DMS114 treated with DMSO at 0.1 percent for 48 hours (cell line): ENCODE results near the gene TOMM6.

Source experiments
- DNase-seq: peaks from one replicate; lab custom pipeline; 2025; ENCODE audit not compliant: unreplicated experiment; lab: John Stamatoyannopoulos, UW

The TOMM6 gene

DNA sequence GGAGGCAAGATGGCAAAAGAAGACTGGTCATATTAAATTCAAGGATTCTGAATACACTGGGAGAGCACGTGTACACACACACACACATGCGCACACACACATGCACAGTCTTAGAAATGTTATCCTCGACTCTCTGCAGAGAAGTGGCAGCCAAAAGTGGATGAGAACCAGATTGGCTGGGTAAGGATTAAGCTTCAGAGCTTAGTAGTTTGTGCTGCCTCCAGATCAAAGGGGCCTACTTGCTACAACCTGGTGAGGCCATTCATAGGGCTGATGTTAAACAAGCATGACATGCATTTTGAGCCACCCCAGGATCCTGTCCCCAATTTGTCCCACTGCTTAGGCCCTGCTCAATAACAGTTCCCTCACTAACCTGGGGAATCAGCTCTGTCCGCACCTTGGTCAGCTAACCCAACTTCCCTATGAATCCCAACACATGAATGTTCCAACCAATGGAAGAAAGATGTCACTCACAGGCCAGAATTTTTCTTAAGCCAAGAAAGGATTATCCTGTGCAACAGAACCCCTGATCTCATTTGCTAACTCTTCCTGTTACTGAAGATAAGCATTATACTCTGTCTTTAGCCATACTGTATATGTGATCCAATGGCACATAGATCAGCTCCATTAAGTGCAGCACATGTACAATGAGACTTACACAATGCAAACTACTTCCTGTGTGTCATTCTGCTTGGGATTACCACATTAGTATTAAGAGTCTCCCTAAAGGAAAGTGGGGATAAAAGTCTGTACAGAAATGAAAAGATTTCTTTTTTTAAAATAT, 31.0 kb downstream of the TOMM6 start:
- no peak for DNase-seq

GRCh38 chr6:41821266-41821665, 33.8 kb downstream of the TOMM6 start:
- no peak for DNase-seq

- no peak for DNase-seq
These were observed 34.5 kb downstream of the TOMM6 start for GRCh38 chr6:41822021-41822420.

- no peak for DNase-seq
These were observed 35.7 kb downstream of the TOMM6 start for GRCh38 chr6:41823178-41823577.

DNA sequence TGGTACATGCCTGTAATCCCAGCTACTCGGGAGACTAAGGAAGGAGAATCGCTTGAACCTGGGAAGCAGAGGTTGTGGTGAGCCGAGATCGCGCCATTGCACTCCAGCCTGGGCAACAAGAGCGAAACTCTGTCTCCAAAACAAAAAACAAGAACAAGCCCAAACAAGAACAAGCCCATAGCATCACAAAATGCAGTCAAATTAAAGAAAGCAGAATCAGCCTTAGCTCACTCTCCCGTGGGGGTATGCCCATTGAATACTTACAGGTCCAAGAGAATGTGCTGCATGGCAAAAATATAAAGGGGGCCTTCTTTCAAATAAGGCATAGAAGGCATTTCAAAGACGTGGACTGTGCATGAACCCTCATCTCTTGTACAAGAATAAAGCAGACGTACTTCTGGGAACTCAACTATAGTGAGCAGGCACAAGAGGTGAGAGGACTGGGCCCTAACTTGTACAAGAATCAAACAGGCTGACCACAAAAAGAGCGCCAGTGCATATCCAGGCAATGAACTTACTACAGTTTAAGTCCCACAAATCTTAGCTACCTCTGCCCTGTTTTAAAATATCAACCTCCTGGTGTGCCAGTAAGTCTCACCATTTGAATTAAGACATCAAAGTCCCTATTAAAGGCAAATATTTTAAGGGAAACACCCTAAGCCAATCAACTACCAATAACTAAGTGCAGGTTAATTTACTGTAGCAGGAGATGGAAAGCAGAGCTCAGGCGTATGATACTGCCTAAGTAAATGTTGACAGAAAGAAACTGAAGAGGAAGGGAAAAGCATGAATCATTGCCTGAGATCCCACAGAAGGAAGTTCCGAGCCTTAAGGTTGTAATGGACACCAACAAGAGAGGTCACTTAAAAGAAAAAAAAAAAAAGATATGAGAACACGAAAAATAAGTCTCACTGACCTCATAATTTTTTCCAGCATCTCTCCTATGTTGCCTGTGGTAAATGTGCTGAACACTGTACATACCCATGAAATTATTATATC, 37.4 kb downstream of the TOMM6 start:
- DNase-seq: no peak

GRCh38 chr6:41826343-41827022, 39.0 kb downstream of the TOMM6 start:
- DNase-seq: no peak

DNA sequence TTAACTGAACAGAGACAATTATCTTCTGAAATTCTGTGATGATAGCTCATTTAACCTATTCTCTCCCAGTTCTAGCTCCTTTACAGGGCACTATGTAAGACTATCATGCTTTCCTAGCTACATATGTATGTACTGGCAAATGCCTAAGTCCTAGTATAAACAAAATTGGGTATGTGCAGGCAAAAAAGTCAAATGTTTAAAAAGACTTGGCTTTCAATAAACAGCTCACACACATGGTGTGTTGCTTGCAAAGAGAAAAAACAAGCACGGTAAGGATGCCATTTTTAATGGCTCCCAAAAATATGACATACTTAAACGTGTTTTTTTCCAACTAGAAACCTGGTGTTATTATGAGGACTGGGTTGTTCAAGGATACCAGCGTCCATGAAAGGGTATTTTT, 44.8 kb downstream of the TOMM6 start:
- no peak for DNase-seq

DNA sequence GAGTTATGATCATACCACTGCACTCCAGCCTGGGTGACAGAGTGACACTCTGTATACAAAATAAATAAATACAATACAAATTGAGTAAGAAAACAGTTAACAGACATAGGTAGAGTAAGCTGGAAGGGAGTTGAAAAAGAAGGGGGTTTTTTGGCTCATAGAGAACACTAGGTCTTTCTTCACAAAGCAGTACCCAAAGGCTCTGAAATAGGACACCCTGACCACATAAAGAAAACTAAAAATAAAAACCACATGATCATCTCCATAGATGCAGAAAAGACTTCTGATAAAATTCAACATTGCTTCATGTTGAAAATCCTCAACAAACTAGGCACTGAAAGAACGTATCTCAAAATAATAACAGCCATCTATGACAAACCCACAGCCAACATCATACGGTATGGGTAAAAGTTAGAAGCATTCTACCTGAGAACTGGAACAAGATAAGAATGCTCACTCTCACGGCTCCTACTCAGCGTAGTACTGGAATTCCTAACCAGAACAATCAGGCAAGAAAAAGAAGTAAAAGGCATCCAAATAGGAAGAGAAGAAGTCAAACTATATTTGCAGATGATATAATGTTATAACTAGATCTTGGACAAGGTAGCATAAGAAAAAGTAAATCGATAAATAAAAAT, 48.6 kb downstream of the TOMM6 start:
- DNase-seq: no peak

GRCh38 chr6:41836660-41837052, 49.2 kb downstream of the TOMM6 start:
- DNase-seq: no peak
